Prostate gland (tissue), 2 donors: ENCODE results near the gene PDE4D.

Source experiments
- CTCF ChIP-seq, 4 experiments: fragments of 200-600 bp in 2 of 4; fragments of 450-650 bp in 2 of 4; sonication (generic) in 2 of 4; IDR thresholded peaks; 1 replicate in 3 of 4; 2 replicates in 1 of 4; pipeline ENCODE4 v1.5.1; 2016 to 2019; ENCODE audit warnings: antibody characterized with exemption in 4 of 4, mild to moderate bottlenecking in 2 of 4, moderate library complexity in 2 of 4
- POLR2A ChIP-seq: fragments of 450-650 bp; IDR thresholded peaks from one replicate; pipeline ENCODE4 v1.6.1; 2016; ENCODE audit warnings: antibody characterized with exemption, mild to moderate bottlenecking
- POLR2AphosphoS5 ChIP-seq: sonication (generic); formaldehyde crosslinking; IDR thresholded peaks from one replicate; pipeline ENCODE4 v1.6.1; 2017; ENCODE audit warnings: antibody characterized with exemption

GRCh38 chr5:59264013-59264412 lies 629.5 kb downstream of the PDE4D start:
- no peak for TF ChIP-seq CTCF (IDR thresholded peaks at IDR 0.05)
- TF ChIP-seq POLR2A, result no peak
- TF ChIP-seq POLR2AphosphoS5, result no peak
